C1 segment of cervical spinal cord (tissue), 14 donors: ENCODE results near the gene DNAJC6.

Source experiments
- DNase-seq, 14 donors: peaks; one replicate each; lab custom pipeline; 2025; lab: John Stamatoyannopoulos, UW

Gene DNAJC6

DNA sequence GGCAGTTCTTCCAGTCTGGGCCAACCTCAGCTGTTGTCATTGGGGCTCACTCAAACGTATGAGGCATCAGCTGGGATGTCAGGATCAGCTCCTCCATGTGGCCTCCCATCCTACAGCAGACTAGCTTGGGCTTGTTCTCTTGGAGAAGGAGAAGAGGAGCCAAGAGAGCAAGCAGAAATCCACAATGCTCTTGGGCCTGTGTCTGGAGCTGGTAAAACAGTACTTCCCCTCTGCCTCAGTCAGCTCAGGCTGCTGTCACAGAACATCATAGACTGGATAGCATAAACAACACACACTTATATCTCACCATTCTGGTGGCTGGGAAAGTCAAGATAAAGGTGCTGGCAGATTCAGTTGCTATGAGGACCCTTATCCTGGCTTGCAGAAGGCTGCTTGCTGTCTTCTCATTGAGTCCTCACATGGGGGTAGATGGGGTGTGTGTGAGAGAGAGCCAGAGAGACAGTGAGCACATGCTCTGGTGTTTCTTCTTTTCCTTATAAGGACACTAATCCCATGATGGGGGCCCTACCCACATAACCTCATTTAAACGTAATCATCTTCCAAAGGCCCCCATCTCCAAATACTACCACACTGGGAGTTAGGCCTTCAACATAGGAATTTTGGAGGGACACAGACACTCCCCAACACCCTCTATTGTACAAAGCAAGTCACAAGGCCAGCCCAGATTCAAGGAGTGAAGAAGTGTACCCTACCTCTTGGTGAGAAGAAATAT lies 16.3 kb upstream of the DNAJC6 start:
- no peak for DNase-seq

GRCh38 chr1:65297706-65298105 lies 11.6 kb upstream of the DNAJC6 start:
- DNase-seq = no peak

DNA sequence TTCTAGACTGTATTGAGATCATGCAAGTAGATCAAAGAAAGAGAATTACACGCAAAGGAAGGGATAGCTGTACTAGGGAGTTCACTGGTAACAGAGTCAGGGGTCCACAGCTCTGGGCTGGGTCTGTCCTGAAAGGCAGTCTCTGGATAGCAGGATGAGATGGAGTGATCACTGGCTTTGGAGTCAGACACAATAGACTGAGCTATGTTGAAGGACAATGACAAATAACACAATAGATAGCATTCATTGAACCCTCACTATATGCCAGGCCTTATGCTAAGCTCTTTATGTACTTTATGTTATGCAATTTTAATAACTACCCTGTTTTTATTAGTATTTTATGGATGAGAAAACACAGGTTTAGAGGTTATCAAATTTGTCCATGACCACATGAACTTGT lies 10.0 kb upstream of the DNAJC6 start:
- no peak for DNase-seq

GRCh38 chr1:65308781-65309303 lies 501 bp upstream of the DNAJC6 start:
- peak in 1 of 14 donors; percentile 63 for DNase-seq

- DNase-seq = peak in 6 of 14 donors; percentile 49 to 72 (median 56)
Observed at GRCh38 chr1:65310078-65310587, 790 bp downstream of the DNAJC6 start.

- DNase-seq = no peak
Observed at GRCh38 chr1:65311760-65312159, 2.4 kb downstream of the DNAJC6 start.

GRCh38 chr1:65316233-65316632 lies 6.9 kb downstream of the DNAJC6 start:
- no peak for DNase-seq

DNA sequence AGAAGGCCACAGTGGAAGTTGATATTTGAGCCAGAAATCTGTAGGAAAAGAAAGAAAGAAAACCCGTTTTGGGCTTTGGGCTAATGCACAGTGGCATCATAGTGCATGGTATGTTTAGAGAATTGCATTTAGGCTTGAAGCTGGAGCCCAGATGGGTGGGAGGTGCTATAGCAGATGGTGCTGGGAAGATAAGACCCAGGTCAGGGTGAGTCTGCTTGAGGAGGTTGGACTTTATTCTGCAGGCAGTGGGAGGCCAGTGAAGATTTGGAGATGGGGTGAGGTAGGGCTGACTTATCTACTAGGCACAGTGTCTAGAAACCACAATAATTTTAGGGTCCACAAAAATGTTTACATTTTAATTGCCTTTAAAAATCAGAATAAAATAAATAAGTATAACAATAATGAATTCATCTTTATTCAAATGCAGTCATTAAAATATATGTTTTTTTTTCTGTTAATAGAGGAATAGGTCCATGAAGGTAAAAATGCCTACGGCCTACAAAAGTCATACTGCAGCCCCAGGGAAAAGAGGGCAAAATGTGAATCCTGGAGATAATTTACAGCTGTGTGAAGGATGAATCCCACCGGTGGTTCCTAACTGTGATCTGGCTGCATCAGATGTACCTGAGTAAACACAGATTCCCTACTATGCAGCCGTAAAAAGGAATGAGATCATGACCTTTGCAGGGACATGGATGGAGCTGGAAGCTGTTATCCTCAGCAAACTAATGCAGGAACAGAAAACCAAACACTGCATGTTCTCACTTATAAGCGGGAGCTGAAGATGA lies 8.7 kb downstream of the DNAJC6 start:
- peak in 1 of 14 donors; percentile 36 for DNase-seq

GRCh38 chr1:65319141-65319540 lies 9.8 kb downstream of the DNAJC6 start:
- peak in 10 of 14 donors; percentile 11 to 61 (median 34) for DNase-seq

- no peak for DNase-seq
Observed at GRCh38 chr1:65319754-65320153, 10.4 kb downstream of the DNAJC6 start.

DNA sequence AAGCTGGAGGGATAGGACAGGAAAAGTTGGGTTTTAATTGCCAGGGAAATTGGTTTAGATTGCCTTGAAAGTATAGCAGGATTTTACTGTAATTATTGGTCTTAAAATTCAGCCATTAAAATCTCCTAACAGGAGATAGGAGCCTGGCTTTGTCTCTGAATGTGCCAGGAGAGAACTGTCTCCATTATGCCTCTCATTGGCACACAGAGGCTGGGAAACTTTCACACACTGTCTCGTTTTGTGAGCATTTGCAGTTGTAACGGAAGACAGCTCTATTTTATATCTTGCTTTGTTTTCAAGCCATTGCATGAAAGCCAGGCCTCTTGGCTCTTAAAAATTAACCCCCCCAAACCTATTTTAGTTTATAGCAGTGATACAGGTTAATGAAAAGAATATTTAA lies 12.5 kb downstream of the DNAJC6 start:
- peak in 3 of 14 donors; percentile 14 to 18 (median 14) for DNase-seq

DNA sequence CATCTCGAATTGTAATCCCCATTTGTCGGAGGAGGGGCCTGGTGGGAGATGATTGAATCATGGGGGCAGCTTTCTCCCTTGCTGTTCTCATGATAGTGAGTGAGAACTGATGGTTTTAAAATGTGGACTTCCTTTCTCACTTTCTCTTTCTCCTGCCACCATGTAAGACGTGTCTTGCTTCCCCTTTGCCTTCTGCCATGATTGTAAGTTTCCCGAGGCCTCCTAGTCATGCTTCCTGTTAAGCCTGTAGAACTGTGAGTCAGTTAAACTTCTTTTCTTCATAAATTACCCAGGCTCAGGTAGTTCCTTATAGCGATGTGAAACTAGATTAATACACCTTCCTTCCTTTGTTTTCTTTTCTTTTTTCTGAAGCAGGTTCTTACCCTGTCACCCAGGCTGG lies 13.9 kb downstream of the DNAJC6 start:
- DNase-seq = no peak

DNA sequence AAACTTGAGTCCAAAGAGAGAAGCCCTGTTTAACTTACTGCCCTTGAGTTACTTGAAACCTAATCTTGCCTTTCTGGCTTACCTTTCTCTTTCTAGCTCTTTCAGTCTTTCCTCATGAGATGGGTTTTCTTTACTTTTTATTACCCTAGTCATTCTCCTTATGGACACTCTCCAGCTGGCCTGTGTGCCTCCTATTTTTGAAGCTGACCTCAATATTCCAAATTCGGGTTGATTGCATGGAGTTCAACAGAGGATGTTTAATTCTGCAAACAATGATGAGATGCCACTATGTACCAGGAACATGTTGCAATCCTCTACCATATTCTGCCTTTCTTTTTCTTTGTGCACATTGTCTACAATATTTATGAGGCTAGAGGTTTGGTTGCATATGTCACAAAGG lies 20.7 kb downstream of the DNAJC6 start:
- peak in 1 of 14 donors; percentile 30 for DNase-seq

- DNase-seq = no peak
Observed at GRCh38 chr1:65330822-65331221, 21.5 kb downstream of the DNAJC6 start.

- DNase-seq = no peak
Observed at GRCh38 chr1:65332821-65333220, 23.5 kb downstream of the DNAJC6 start.

DNA sequence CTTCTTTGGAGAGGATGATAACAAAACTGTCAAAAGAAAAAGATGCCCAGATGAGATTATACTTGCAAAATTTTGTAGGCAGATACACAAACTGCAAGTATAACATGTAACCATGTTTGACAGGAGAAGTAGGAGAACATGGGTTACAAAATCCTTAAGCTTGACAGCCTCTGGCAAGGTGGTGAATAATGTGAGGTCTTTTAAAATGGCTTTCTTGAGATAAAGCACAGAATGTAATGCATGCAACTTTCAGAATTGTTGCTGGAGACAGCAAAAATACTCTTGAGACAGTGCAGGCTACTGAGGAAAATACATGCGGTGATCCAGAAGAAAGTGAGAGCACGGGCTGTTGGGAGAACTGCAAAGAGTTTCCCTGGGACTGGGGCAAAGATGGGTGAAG lies 24.7 kb downstream of the DNAJC6 start:
- no peak for DNase-seq

GRCh38 chr1:65339866-65340468 lies 30.6 kb downstream of the DNAJC6 start:
- no peak for DNase-seq

- DNase-seq = no peak
Observed at GRCh38 chr1:65341381-65341780, 32.0 kb downstream of the DNAJC6 start.

DNA sequence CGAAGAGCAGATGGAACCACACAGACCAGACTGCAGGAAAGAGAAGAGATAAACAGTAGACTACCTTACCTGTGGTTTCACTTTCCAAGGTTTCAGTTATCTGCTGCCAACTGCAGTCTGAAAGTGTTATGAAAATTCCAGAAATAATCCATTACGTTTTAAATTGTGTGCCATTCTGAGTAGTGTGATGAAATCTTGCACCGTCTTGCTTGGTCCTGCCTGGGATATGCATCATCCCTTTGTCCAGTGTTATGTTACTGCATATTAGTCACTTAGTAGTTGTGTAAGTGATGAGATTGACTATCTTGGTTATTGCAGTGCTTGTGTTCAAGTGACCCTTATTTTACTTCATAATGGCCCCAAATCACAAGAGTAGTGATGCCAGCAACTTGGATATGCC lies 33.9 kb downstream of the DNAJC6 start:
- peak in 1 of 14 donors; percentile 20 for DNase-seq

GRCh38 chr1:65344171-65344814 lies 35.0 kb downstream of the DNAJC6 start:
- DNase-seq = peak in 1 of 14 donors; percentile 16

GRCh38 chr1:65346190-65346589 lies 36.8 kb downstream of the DNAJC6 start:
- DNase-seq = no peak
